ENCODE results near the gene SERPINA12.

Gene SERPINA12

DNA sequence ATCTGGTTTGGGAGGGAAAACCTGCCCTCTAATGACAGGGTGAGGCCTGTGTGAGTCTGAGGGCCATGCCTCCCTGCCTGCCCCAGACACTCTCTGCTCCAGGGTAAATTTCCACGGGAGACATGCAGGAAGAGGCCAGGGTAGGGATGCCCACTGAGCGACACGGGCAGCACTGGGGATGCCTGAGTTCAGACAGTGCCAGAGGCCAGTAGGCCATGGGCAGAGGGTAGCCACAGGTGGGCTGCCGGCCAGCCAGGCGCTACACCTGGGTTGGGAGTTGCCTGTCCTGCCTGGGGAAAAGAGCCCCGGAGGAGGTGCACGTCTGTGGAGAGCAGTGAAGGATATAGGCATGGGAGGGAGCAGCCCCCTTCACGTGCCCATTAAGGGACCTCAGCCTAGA lies 3.6 kb downstream of the SERPINA12 start:
- no peak for TF ChIP-seq CTCF (IDR thresholded peaks at IDR 0.05; ENCODE audit: low read depth, low read length)
- H3K4me3 ChIP-seq (ENCODE audit: low read depth, low read length) = no peak overlapping the region

GRCh38 chr14:94505206-94505605 lies 4.1 kb downstream of the SERPINA12 start:
- no peak for TF ChIP-seq CTCF (IDR thresholded peaks at IDR 0.05; ENCODE audit: low read depth, low read length)
- no peak overlapping the region for H3K4me3 ChIP-seq (ENCODE audit: low read depth, low read length)

DNA sequence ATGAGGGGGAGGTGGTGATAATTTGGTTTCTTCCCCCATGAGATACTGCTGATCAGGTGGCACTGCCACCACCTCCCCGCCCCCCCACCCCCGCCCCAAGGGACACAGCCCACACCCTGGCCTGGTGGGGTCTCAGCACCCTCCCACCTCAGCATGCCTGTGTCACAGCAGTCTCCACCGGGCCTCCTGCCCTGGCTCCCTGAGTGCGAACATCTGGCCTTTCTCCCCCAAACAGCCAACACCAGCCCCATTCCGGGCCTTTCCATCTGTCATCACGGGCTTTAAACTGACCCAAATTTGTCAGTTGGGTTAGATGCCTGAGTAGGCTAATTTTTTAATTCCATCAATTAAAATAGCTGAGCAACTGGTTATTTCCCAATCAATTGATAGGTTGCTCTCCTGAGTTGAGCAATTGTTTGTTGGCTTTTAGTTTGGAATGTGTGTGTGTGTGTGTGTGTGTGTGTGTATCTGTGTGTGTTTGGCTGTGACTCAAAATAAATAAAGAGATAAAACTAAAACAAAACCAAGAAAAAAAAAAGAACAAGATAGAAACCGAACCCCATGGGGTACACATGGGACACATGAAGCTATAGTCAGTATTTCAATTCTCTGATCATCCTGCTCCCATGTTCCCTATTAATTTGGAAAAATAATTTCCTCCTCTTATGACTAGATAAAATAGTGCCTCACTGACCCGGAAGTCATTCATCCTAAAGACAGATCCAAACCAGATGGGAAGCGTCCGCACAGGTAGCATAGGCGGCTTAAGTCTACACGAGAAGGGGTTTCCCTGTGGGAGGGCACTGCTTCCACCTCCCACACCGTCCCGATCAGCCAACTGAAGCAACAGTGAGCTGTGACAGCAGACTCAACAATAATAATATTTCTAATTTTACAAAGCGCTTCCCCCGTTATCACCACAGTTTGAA lies 7.4 kb downstream of the SERPINA12 start:
- TF ChIP-seq CTCF (IDR thresholded peaks at IDR 0.05; ENCODE audit: low read depth, low read length) = no peak
- no peak overlapping the region for H3K4me3 ChIP-seq (ENCODE audit: low read depth, low read length)

DNA sequence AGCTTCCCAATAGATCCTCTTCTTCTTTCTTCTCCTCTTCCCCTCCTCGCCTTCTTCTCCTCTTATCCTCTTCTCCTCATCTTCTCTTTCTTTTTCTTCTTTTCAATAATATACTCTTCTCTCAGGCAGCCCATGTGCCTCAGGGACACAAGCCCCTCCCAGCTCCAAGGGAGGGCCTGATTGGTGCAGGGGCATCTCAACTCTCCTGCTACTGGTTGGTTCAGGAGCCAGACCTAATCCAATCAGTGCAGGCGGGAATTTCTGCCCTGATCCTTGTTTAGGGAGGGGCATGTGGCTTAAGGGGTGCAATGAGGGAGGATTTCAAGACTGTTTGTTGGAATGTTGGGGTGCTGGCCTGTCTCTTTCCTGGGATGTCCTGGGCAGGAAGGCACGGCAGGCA lies 9.0 kb downstream of the SERPINA12 start:
- H3K4me3 ChIP-seq (ENCODE audit: low read depth, low read length) = no peak overlapping the region
- no peak for TF ChIP-seq CTCF (IDR thresholded peaks at IDR 0.05; ENCODE audit: low read depth, low read length)

GRCh38 chr14:94499673-94500072 lies 9.6 kb downstream of the SERPINA12 start:
- no peak overlapping the region for H3K4me3 ChIP-seq (ENCODE audit: low read depth, low read length)
- no peak for TF ChIP-seq CTCF (IDR thresholded peaks at IDR 0.05; ENCODE audit: low read depth, low read length)

- no peak for TF ChIP-seq CTCF (IDR thresholded peaks at IDR 0.05; ENCODE audit: low read depth, low read length)
- H3K4me3 ChIP-seq (ENCODE audit: low read depth, low read length) = no peak overlapping the region
Observed at GRCh38 chr14:94498215-94498614, 11.1 kb downstream of the SERPINA12 start.

DNA sequence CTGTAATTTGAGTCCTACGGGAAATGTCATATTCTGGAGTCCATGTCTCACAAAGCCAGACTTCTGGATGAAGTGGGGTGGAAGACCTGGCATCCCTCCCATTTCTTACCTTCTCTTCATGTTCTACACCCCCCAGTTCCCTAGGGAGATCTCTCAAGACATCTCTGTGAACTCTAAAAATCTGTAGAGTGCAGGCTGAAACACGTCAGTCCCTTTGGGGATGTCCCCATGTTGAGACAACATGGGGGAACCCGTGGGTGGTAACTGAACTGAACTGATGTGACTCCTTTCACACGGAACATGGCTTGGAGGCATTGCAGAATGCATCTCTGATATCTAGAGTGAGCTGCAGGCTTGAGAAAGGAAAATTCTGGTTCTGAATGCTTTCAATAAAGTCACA lies 15.2 kb downstream of the SERPINA12 start:
- TF ChIP-seq CTCF (IDR thresholded peaks at IDR 0.05; ENCODE audit: low read depth, low read length) = no peak
- H3K4me3 ChIP-seq (ENCODE audit: low read depth, low read length) = no peak overlapping the region
